GM18519 (cell line): ENCODE data around the gene IQGAP2.
A peak's percentile ranks its signal among the peaks of the same experiment; 100 is the strongest.

Experiments used
- ATAC-seq: cut with Tn5 transposase; IDR thresholded peaks from one replicate; pipeline ENCODE4 v1.9.1; 2021; ENCODE audit warnings: mild to moderate bottlenecking, moderate library complexity; ENCODE audit not compliant: unreplicated experiment, low FRiP score

IQGAP2 gene

GRCh38 chr5:76696251-76696650, 293.2 kb downstream of the IQGAP2 start:
- ATAC-seq = no peak

- ATAC-seq = no peak
These were observed 294.6 kb downstream of the IQGAP2 start for GRCh38 chr5:76697670-76698069.

GRCh38 chr5:76700571-76700970, 297.5 kb downstream of the IQGAP2 start:
- ATAC-seq = no peak

DNA sequence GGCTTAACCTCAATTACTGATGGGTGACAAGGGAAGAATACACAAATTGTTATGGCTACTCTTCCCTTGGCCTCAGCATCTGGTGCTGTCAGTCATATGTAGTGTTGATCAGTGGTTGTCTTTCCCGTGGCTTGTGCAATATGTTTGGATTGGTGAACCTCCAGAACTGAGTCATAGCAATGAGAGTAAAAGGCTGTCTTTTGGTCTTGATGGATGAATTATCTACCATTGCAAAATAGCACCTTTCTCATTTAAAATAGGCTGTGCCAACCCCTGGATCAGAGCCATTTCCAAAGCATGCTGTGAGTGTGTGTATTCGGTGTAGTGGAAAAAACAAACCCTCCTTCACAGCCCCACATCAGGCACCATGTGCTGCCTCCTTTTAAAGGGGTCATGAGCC, 298.2 kb downstream of the IQGAP2 start:
- ATAC-seq = no peak

GRCh38 chr5:76703707-76704106, 300.6 kb downstream of the IQGAP2 start:
- no peak for ATAC-seq

DNA sequence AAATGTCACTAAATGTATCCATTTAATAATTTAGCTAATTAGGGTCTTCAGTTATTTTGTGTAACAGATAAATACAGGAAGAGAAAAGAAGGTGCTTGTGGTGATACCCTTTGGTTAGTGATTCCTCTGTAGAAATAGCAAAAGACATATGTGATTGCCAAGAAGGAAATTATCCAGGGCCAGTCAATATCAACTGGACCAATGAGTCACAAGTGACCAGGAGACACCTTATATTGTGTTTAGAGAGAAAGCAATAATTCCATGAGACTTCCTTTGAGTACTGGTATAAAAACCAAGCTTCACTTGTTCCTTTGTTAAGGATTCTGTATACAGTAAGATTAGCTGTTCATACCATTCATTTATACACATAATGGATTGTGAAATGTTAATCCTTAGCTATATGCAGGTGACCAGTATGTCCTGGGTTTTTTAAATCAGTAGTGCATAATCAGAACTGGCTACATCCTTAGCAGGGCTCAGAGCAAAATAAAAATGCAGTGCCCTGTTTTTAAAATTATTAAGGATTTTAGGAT, 301.1 kb downstream of the IQGAP2 start:
- no peak for ATAC-seq

GRCh38 chr5:76705574-76705973, 302.5 kb downstream of the IQGAP2 start:
- ATAC-seq = no peak

GRCh38 chr5:76709762-76710161, 306.7 kb downstream of the IQGAP2 start:
- ATAC-seq = no peak

DNA sequence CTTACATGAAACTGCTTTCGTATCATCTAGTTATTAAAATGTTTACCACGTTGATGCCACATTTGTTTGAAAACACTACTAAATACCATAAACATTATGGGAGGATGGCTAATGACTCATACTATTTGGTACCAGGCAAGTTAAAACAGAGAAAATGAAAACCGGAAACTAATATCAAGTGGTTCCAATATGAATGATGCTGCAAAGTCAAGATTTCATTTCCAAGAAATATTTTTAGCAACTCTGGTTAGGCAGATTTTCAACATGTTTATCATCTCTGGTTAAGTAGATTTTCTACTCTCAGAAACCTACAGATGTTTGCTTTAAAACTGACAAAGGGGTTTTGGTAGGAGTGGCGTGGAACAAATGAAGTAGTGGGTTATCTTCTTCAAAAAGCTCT, 307.9 kb downstream of the IQGAP2 start:
- ATAC-seq = no peak

- no peak for ATAC-seq
These were observed 311.8 kb downstream of the IQGAP2 start for GRCh38 chr5:76714751-76715485.

DNA sequence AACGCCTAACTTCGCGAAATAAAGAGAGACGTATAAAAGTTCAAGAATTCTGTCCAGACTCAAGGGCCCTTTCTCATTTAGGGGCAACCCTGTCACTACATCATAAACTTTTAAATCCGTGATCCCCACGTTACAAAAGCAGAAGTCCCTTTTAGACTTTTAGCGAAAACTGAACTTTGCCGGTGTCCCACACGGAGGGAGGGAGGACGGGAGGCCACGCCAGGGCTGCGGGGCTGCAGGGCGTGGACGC, 312.3 kb downstream of the IQGAP2 start:
- ATAC-seq = no peak

DNA sequence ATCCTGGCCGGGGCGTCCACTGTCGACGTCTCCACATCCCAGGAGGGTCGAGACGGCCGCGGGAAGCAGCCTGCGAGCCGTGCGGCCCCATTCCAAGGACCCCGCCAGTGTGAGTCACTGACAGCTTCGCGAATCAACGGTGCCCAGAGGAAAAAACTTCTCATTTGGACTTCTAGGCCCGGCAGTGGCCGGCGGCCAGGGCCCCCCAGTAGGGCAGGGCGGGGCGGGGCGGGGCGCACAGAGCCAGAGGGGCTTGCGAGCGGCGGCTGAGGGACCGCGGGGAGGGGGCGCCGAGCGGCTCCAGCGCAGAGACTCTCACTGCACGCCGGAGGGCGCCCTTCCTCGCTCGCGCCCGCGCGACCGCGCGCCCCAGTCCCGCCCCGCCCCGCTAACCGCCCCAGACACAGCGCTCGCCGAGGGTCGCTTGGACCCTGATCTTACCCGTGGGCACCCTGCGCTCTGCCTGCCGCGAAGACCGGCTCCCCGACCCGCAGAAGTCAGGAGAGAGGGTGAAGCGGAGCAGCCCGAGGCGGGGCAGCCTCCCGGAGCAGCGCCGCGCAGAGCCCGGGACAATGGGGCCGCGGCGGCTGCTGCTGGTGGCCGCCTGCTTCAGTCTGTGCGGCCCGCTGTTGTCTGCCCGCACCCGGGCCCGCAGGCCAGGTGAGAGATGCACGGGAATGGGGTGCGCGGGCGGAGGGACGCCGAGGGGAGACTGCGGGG, 312.8 kb downstream of the IQGAP2 start, which contains the start of gene F2R:
TSS of gene F2R (plus strand) at position 391 of the 720 bp plus-strand sequence. CDS start at position 573, 182 bp downstream.
- ATAC-seq = no peak

- ATAC-seq = no peak
These were observed 313.5 kb downstream of the IQGAP2 start for GRCh38 chr5:76716456-76717157.

DNA sequence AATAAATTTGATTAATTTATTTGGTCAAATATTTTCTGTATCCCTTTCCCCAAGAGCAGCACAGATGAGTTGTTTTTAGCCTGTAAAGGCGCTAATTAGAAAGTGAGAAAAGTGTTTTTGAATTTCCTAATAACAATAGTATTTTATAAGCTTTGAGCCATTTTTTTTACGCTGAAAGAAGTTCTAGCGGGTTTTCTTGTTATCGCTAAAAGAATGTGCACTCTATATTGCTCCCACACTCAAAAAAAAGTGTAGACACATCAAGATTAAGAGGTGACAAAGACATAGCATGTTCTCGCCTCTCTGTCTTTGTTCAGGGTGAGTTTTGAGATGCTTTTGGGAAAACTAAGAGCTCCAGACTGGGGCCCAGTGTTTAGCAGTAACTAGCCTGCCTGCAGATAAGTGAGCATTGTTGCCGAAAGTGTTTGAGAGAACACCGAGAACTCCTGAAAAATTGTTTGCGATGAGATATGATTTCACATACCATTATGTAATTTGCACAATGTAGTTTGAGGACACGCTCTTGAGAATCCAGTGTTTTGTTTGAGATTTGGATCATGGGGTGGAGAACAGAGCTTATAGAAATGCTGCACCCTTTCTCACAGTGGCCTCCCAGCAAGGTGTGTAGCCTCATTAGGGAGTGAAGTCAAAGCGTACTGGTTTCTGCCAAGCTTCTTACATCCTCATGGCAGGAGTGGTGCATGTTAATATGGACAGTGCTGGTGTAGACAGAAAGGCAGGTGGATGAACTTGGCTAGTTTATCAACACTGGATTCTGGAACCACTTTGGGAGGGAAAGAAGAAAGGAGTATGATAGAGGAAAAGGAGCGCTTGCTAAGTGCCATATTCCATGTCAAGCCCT, 314.4 kb downstream of the IQGAP2 start:
- no peak for ATAC-seq

DNA sequence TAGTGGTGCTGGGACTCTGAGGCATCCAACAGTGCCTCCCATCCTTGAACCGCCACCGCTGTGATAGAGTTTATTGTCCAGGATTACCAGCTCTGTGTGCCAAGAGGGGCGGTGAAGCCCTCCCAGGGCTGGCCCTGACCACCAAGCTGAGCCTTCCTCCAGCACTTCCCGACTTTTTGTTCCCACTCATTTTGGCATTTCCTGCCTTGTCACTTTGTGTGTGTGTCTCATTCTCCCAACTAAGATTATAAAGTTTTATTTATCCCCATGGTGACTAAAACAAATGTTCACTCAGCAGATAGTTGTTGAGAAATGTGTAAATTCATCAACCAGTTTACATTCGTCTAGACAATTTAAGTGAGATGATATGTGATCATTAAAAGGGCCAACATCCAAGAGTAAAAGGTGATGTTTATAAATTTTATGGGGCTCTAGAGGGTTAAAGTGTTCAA, 315.3 kb downstream of the IQGAP2 start:
- no peak for ATAC-seq

GRCh38 chr5:76718880-76719279, 315.8 kb downstream of the IQGAP2 start:
- no peak for ATAC-seq

GRCh38 chr5:76720988-76721569, 318.0 kb downstream of the IQGAP2 start:
- ATAC-seq = peak; percentile 83

- ATAC-seq = no peak
These were observed 320.2 kb downstream of the IQGAP2 start for GRCh38 chr5:76723266-76723665.

GRCh38 chr5:76723906-76724305, 320.8 kb downstream of the IQGAP2 start:
- ATAC-seq = no peak

DNA sequence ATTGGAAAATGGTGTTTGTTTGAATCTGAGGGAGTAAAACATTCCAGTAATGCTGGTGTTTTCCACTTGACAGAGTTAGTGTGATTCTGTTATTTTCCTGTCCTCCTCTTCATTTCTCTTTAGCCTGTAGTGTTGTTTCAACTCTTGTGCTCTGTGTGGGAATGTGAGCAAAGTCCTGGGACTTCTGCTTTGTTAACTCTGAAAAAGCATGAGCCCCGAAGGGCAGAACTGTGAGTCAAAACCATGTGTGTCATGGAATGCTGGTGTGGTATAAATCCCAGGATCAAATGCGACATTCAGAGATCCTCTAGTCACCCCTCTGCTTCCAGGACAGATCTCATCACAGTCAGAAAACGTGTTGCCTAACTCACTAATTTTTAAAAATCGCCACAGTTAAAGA, 321.8 kb downstream of the IQGAP2 start:
- no peak for ATAC-seq
